MM.1S (cell line): ENCODE results near the gene HMHB1.

Experiments used
- CTCF ChIP-seq: fragments of 300-600 bp; sonication (generic); IDR thresholded peaks from 2 replicates; pipeline ENCODE4 v1.5.1; 2016; ENCODE audit warnings: antibody characterized with exemption, low read length, mixed read lengths
- EZH2 ChIP-seq: fragments of 300-600 bp; sonication (generic); optimal IDR thresholded peaks from 2 replicates; pipeline ENCODE3; 2017; ENCODE audit warnings: low read depth, mild to moderate bottlenecking, antibody characterized with exemption, low read length, mixed read lengths

GRCh38 chr5:143769026-143769786, 42.8 kb upstream of the HMHB1 start:
- TF ChIP-seq CTCF (no peak), EZH2 (no peak)
